Dedifferentiated amniotic fluid mesenchymal stem cell (primary cell): ENCODE measurements around the gene COL4A4.

ENCODE experiments used
- DNase-seq: peaks from one replicate; pipeline ENCODE4 v3.0.0-alpha.2; 2016; ENCODE audit errors: extremely low spot score

COL4A4 gene

DNA sequence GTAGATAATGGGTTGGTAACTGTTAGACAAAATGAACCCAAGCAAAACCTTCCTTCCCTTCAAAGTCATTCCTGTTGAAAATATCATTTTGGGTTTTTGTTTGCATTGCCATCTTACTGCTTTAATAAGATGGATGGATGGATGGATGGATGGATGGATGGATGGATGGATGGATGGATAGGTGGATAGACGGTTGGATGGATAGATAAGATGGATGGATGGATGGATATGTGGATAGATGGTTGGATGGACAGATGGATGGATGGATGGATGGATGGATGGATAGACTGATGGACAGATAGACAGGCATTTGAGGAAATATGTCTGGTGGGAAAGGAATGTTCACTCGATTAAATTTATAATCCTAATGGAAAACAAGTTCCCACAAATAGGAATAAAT lies 133.2 kb downstream of the COL4A4 start:
- no peak for DNase-seq

DNA sequence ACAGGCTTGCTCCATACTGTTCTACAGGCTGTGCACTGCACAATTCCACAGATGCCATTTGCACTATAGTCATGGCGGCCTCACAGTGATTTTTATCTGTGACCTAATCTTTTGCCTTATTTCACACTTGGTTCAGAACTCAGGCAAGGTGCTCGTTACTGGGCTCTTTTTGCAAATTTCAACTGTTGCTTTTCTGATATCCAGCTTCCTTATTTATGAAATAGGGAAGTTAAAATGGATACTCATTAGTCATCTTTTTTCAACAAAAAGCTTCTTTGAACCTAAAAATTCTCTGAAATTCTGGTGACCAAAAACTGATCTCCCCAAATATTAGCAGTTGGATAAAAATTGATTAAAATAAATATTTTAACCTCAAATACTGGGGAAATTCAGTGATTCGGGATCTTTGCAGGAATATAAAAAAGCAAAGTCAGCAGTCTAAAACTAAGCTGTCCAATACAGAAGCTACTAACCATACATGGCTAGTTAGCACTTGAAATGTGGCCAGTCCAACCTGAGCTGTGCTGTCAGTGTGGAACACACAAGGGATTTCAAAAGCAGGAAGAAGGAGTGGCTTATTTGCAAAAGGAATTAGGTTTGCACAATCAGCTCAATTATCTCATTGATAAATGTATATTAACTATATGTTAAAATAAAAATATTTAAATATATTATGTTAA lies 134.4 kb downstream of the COL4A4 start:
- no peak for DNase-seq

DNA sequence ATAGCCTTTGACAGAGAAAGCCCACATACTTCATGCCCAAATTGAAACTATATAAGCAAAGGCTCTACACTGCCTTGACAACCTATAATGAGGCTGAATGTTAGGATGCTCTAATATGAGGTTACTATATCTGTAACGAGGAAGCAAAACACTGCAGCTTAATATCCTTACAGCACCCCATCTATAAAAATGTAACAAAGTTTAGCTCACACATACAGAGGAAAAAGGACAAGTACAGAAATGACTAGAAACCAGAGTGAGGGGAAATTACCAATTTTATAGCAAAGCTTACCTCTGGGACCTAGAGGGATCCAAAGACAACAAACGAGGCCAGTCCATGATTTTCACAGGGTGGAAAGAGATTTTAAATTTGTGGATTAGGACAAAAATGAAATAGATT lies 138.5 kb downstream of the COL4A4 start:
- DNase-seq: no peak

DNA sequence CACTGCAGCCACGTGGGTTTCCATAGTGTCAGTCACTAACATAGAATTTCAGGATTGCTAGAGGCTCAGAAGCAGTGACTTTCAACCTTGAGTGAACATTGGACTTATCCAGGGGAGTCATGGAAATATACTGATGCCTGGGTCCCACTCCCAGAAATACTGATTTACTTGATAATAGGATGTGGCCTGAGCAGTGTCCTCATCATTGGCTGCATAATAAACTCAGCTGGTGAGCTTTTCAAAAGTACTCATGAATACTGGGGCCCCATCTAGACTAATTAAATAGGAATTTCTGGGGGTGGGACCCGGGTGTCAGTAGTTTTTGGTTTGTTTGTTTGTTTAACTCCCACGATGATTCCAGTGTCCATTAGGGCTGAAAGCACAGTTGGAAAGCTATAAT lies 141.4 kb downstream of the COL4A4 start:
- no peak for DNase-seq

DNA sequence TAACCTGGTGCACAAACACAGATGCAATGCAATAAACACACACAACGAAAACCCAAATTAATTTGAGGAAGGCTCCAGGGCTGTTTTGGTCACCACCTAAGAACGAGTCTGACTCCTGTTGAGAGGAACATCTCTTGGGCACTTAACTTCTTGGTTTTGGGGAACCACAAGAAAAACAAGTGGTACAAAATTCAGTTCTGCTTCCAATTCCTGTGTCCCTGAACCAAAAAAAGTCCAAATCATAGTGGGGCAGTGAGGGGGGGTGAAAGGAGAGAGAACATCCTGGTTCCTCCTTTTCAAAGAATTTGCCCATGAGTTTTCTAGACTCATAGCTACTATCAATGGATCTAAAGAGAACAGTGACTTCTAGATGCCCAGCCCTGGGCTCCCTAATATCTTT lies 143.6 kb downstream of the COL4A4 start:
- no peak for DNase-seq

DNA sequence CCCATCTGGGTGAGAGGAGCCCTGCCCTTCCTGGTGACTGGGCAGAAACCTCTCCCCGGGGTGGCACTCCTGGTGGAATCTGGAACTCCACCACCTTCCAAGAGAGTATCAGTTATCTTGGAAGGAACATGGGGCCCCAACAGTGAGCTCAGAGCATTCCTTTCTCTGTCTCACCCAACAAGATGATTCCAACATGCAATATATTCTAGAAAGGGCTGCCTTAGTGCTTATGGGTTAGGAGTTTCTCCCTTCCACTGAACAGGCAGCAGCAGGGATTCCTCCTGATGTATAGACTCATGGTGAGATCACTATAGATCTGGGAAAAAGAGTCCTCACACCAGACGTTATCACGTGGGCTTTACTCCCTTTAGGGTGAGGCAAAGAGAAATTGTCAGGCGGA lies 147.1 kb downstream of the COL4A4 start:
- DNase-seq: no peak

DNA sequence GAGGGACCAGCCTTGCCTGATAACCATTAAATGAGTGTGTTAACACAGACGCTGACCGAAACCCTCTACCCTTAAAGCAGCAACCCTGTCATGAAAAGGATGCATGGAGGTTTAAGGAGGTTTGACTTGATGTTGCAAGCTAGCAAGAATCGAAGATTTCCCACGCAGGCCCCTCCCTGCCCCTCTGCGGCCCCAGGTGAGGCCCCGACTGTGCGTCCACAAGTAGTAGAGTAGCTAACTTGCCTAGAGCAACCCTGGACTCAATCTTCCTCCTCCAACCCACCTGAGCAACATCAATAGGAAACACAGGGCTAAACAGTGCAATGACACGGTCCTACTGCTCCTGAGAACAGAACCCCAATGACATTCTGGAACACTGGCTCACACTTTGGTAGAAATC lies 150.1 kb downstream of the COL4A4 start:
- no peak for DNase-seq

DNA sequence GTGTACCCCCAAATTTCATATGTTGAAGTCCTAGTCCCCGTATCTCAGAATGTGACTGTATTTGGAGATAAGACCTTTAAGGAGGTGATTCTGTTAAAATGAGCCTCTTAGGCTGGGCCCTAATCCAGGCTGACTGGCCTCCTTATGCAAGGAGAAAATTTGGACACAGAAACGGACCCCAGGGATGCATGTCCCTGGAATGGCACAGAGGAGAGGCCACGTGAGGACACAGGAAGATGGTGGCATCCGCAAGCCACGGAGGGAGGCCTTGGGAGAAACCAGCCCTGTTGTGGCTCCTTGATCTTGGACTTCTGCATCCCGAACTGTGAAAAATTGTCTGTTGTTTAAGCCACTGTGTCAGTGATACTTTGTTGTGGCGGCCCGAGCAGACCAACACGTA lies 150.7 kb downstream of the COL4A4 start:
- DNase-seq: no peak

DNA sequence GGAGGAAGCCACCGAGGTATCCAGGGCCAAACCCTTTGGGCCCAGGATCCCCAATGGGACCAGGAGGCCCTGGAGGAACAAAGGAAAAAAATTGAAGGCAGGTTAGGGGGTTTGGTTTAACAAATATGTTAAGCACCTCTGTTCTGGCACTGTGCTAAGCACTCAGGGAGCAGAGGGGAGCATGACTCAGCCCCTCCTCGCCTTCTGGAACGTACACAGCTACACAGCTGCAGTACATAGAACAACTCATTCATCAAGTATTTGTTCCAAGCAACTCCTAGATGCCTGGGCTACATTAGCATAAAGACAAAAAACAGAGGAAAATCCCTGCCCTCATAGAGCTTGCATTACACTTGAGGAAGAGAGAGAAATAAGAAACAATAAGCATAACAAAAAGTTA lies 153.6 kb downstream of the COL4A4 start:
- DNase-seq: no peak

DNA sequence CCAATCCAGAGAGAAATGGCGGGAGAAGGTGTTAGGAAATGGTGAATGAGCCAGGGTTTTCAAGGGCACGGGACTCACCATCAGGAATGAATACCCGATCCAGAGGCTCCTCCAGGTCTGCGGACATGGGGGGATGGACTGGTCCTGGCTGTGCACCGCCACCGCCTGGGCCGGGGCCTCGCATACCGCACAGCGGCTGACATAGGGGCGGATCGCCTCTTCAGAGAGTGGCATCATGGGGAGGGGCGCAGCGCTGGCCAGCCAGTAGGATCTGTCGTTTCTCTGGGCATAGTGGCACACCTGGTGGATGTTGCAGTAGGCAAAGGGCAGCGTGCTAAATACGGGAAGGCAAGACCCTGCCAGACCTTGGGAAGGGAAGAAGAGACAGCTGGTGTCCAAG lies 156.1 kb downstream of the COL4A4 start:
- DNase-seq: no peak

DNA sequence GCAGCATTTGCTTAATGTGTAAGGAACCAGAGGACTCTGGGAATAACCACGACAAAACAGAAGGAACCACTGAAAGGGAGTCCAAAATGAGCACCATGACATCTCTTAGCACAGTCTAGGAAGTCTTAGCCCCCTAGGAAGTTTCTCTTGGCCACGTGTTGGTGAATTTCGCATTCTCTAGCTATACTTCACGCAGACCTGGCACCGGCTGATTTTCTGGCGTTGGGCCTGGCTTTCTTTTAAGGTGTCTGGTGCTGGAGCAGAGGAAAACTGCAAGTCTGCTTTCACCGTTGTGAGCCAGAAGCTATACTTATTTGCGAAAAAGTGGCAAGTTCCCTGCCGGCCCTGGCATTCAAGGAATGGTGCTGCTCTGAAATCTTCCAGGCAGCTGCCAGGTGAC lies 156.9 kb downstream of the COL4A4 start:
- no peak for DNase-seq

DNA sequence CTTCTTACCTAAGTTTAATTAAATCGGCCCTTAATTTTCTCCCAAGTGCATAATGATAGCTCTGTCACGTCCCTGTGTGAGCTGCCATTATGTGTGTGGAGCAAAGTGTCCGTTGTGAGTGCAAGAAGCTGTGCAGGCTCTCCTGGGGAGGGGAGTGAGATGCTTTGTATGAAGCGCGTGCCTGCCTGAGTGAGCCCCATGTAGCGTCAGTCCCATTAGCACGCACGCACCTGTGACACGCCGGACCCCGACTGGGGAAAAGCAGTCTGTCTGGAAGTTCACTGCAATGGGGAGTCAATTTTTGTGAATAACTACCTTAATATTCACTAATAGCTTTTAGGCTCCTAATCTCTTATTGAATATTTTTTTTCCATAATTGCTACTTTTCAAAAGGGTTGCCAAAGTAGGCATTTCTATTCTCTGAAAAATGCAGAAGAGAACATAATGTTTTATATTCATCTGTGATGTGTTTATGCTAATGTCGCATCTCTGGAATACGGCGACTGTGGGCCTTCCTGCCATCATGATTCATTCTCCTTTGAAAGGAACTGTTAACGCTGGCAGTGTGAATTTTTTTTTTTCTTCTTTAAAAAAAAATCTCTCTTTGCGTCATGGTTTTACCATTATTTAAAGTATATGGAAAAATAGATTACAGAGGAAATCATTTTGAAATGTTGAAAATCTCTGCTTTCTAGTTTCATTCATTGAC lies 157.7 kb downstream of the COL4A4 start:
- DNase-seq: no peak

DNA sequence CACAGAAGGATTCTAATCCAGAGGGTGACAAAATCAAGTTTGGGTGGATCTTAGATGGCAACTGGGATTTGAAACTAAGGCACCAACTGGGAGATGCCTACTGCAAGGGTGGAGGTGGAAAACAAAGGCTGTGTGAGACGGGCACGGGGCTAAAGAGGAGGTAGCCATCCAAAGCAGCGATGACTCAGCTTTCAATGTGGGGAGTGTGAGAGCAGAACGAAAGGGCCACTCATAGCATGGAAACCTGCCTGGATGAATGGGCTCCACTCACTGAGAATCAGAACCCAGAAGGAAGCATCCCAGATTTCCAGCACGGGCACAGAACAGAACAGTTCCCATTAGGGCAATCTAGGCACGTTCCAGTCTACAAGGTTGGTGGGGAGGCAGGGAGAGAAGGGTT lies 159.5 kb downstream of the COL4A4 start:
- DNase-seq: no peak

DNA sequence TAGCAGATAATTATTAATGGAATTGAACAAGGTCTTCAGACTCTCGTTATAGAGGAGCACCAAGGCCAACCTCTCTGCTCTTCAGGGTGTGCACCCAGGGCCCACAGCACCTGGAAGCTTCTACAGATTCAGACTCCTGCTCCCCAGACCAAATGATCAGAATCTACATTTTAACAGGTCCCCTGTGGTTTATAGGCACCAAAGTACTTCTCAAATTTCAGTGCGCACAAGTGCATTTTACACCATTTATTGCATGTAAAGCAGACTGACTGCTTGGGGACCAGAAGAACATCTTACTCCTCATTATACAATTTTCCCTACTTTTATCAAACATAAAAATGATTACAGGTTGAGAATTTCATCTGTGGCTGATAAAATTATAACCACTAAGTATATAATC lies 163.9 kb downstream of the COL4A4 start:
- no peak for DNase-seq

DNA sequence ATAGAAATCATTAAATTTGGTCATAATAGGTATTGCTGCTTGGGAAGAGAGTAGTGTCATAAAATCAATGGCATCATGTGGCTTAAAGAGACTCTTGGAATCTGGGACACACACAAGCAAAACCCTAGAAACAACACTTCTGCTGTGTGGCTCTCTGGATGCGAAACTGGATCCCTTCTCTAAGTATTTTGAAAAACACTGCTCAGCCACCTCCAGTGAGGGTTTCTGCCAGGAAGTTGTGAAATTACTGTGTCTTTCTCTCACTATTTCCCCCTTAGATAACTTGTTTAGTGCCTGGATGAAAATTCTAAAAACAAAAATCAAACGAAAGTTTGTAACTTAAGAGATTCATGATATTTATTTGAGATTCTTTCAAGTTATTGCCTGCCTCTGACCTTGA lies 164.3 kb downstream of the COL4A4 start:
- no peak for DNase-seq

DNA sequence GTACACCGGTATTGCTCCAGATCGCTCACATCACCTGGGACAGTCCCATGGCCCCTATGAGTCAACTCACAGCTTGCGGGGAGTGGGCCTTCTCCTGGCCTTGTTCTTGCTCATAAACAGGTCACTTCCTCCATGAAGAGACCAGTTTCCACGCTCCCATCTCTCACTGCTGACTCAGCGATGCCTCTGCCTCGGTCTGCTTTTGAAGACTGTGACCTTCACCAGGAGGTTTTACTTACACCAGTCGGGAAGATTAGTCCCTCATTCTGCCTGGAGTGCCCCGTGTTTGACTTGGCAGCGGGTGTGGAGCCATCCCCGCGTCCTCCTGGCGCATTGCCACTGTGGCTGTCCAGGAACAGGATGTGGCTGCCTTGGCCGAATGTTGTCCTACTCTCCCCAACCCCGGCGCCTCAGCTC lies 168.4 kb downstream of the COL4A4 start:
- DNase-seq: peak; percentile 17

DNA sequence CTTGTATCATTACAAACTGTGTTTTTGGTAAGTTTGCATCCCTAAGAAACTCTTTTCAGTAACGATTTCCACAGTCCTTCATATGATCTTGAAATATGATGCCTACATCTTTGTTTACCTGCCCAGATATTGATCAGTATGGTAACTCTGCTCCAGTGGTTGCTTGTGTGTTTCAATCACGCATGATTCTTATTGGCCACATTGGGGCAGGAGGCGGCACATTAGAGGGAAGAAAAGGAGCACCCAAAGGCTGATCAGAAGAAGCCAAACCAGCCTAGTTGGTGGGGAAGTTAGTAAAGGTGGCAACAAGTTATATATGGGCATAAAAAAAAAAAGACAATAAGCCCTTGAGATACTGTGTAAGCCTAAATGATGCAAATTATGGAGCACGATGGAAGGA lies 169.2 kb downstream of the COL4A4 start:
- DNase-seq: no peak

DNA sequence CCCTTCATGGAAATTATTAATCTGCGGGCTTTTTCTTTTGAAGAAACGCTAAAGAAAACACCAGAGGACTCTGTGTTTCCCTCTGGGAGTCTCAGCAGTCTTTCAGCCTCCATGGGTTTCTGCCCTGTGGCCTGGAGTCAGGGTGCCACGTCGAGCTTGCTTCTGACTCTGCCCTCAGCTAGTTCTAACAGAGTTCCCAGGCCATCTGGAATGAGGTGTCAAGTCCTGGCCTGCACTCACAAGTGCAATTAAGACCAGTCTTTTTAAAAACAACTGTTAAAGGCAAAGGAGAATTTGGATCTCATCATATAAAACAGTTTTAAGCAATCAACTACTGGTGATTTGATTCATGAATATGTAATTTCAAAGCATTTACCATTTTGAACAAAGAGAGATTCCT lies 170.8 kb downstream of the COL4A4 start:
- DNase-seq: no peak

DNA sequence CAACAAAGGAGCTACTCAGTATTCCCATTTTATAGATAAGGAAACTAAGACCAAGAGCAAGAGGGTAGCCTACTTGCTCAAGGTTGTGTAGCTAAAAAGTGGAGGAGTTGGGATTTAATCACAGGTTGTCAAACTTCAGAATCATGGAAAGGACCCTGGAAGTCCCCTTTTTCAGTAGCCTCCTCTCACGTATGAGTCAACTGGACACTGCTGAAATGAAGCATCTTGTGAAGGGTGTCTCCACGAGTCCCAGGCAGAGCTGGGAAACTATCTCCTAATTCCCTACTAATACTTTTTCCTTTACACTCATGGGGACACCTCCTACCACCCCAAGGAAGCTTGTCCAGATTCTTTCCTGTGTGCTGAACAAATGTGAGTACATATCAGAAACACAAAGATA lies 172.3 kb downstream of the COL4A4 start:
- no peak for DNase-seq

DNA sequence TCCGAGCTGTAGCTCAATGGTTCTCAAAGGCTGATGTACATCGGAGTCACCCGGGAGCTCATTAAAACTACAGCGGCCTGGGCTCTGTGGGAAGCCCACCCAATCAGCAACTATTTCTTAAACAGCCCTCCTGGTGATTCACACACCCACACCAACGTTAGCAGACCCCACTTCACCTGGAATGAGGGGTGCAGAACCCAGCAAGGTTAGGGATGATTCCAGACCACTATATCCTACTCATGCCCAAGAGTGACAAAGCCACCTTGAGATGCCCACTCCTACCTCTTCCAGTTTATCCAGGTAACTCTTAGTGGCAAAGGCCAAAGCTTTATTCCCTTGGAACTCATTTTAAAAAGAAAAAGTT lies 178.4 kb downstream of the COL4A4 start:
- DNase-seq: no peak

DNA sequence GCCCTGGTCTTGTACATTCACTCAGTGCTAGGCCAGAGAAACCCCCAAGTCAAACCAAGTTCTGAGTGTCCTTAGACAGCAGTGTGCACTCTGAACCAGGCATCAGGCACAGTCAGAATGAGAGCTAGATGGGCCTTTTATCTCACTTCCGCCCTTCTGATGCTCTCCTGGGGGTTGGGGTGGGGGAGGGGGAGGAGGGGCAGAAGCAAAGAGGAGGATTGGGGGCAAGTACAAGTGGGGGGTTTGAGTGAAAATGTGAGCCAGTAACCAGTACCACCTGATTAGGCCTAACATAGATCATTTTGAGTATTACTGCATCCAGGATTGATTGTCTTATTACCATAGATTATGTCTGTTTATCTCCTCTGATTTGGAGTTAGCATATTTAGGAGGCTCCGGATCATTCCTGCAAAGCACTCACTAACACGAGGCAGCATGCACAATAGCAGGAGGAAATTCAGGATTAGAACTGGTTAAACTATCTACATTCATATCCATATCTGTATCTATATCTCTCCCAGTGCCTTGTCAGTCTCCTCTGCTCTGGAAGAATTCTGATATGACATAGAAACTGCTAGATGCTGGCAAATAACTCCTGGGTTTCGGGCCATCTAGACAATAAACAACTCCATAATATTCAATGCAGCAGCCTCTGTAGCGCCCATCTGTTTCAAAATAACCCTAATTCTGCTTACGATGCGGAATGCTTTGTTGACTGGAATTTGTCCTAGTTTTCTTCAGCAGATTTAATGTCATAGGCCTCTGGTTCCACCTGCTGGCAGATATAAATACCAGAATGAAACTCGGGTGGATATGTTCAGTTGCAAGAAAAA lies 179.0 kb downstream of the COL4A4 start:
- peak; percentile 83 for DNase-seq

DNA sequence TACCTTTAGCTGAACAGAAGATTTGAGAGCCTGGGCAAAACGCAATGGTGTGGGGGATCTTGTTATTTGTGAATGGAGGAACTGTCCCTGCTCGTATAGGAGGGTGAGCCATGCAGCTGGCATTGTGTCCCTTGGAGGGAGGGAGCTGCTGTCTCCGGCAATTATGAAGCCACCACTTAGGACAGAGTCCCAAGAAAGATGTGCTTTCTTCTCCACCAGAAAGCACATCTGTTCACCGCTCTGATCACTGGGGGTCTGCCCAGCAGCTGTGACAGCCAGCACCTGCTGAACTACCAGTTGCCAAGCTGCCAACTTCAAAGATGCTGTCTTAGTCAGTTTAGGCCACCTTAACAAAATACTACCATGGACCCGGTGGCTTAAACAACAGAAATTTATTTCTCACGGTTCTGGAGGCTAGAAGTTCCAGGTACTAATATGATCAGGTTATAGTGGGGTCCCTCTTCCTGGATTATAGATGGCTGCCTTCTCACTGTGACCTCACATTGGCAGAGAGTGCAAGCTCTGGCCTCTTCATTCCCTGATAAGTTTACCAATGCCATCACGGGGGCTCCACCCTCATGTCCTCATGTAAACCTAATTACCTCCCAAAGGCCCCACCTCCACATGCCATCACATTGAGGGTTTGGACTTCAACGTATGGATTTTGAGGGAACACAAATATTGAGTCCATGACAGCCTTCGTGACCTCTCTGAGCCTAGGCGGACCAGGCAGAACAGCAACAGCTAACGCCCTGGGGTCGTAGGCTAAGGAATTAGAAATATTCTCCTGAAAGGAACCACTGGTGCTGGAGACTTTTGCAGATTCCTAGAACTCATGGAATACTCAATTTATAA lies 179.9 kb downstream of the COL4A4 start:
- no peak for DNase-seq
